HG02759 (cell line): ENCODE data around the gene BCORL1.
A peak's percentile ranks its signal among the peaks of the same experiment; 100 is the strongest.

Experiments
- ATAC-seq: cut with Tn5 transposase; IDR thresholded peaks from one replicate; pipeline ENCODE4 v1.9.1; 2021; ENCODE audit warnings: mild to moderate bottlenecking, moderate library complexity; ENCODE audit not compliant: unreplicated experiment

BCORL1 gene

GRCh38 chrX:130005089-130005807 lies 22.8 kb downstream of the BCORL1 start:
- no peak for ATAC-seq

GRCh38 chrX:130009658-130010223 lies 27.3 kb downstream of the BCORL1 start:
- ATAC-seq, result no peak

- ATAC-seq, result no peak
Measured at GRCh38 chrX:130012683-130013082, 30.2 kb downstream of the BCORL1 start.

GRCh38 chrX:130013661-130014060 lies 31.2 kb downstream of the BCORL1 start:
- ATAC-seq, result no peak

- no peak for ATAC-seq
Measured at GRCh38 chrX:130014356-130014755, 31.9 kb downstream of the BCORL1 start.

GRCh38 chrX:130014770-130015169 lies 32.3 kb downstream of the BCORL1 start:
- ATAC-seq, result no peak

- no peak for ATAC-seq
Measured at GRCh38 chrX:130015181-130015580, 32.7 kb downstream of the BCORL1 start.

GRCh38 chrX:130018143-130018542 lies 35.7 kb downstream of the BCORL1 start:
- no peak for ATAC-seq

GRCh38 chrX:130020661-130021324 lies 38.4 kb downstream of the BCORL1 start:
- no peak for ATAC-seq

GRCh38 chrX:130024127-130024526 lies 41.7 kb downstream of the BCORL1 start:
- peak; percentile 100 for ATAC-seq

GRCh38 chrX:130025256-130025655 lies 42.8 kb downstream of the BCORL1 start:
- ATAC-seq, result no peak

- ATAC-seq, result no peak
Measured at GRCh38 chrX:130027569-130027968, 45.1 kb downstream of the BCORL1 start.

GRCh38 chrX:130028196-130028595 lies 45.8 kb downstream of the BCORL1 start:
- ATAC-seq, result no peak

GRCh38 chrX:130030826-130031225 lies 48.4 kb downstream of the BCORL1 start:
- no peak for ATAC-seq

- ATAC-seq, result no peak
Measured at GRCh38 chrX:130032552-130032951, 50.1 kb downstream of the BCORL1 start.

- ATAC-seq, result no peak
Measured at GRCh38 chrX:130034178-130034577, 51.7 kb downstream of the BCORL1 start.

GRCh38 chrX:130039847-130040246 lies 57.4 kb downstream of the BCORL1 start:
- no peak for ATAC-seq

GRCh38 chrX:130047416-130047815 lies 65.0 kb downstream of the BCORL1 start:
- no peak for ATAC-seq

- no peak for ATAC-seq
Measured at GRCh38 chrX:130048686-130049222, 66.3 kb downstream of the BCORL1 start.

GRCh38 chrX:130049821-130050220 lies 67.4 kb downstream of the BCORL1 start:
- no peak for ATAC-seq

- no peak for ATAC-seq
Measured at GRCh38 chrX:130051176-130051845, 68.9 kb downstream of the BCORL1 start.
